ENCODE data around the gene RSAD1.
A peak's percentile ranks its signal among the peaks of the same experiment; 100 is the strongest.

Gene RSAD1

DNA sequence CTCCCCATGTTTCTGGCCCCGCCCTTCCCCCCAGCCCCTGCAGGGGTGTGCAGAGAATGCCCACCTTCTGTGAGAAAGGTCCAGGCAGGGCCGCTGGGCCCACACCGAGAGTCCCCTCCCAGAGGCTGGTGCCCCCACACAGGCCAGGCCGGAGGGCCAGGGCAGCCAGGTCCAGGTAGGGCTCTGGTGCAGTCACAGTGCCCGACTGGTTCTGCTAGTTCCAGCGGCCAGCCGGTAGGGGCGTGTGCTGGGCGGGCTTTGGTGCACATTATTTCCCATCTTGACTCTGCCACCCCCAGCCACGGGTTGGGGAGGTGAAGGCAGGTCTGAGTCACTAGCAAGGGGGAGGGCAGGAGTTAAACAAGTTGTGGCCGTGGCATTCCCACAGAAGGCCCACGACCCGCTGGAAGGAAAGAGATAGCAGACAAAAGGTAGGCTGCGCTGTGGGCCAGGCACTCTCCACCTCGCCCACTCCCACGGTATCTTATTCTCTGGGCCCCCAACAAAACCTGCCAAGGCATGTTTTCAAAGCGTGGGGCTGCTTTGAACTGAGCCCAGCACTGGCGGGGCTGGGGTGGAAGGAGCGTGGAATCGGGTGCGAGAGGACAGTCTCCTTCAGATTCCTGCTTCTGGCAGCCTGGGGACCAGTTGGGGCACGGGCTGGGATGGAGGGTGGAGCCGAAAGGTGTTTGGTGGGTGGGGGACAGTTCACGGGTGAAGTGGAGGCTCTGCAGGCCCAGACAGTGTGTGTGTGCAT, 55.7 kb downstream of the RSAD1 start:
- peak overlapping the region; percentile 93 for H3K27ac ChIP-seq
- POLR2A ChIA-PET (ENCODE audit: low non-redundant PET): no interaction called here
- CTCF ChIA-PET: interaction anchor here (1.0 kb wide), 2 partner anchors 8 to 92 kb away, joined by 3 read pairs; no protein-coding TSS in a partner anchor
- peak; percentile 89 for DNase-seq (ENCODE audit: low spot score)
- TF ChIP-seq, protein P1, sequence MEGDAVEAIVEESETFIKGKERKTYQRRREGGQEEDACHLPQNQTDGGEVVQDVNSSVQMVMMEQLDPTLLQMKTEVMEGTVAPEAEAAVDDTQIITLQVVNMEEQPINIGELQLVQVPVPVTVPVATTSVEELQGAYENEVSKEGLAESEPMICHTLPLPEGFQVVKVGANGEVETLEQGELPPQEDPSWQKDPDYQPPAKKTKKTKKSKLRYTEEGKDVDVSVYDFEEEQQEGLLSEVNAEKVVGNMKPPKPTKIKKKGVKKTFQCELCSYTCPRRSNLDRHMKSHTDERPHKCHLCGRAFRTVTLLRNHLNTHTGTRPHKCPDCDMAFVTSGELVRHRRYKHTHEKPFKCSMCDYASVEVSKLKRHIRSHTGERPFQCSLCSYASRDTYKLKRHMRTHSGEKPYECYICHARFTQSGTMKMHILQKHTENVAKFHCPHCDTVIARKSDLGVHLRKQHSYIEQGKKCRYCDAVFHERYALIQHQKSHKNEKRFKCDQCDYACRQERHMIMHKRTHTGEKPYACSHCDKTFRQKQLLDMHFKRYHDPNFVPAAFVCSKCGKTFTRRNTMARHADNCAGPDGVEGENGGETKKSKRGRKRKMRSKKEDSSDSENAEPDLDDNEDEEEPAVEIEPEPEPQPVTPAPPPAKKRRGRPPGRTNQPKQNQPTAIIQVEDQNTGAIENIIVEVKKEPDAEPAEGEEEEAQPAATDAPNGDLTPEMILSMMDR (conservative IDR thresholded peaks at IDR 0.05; ENCODE audit: low read depth): peak; percentile 75

DNA sequence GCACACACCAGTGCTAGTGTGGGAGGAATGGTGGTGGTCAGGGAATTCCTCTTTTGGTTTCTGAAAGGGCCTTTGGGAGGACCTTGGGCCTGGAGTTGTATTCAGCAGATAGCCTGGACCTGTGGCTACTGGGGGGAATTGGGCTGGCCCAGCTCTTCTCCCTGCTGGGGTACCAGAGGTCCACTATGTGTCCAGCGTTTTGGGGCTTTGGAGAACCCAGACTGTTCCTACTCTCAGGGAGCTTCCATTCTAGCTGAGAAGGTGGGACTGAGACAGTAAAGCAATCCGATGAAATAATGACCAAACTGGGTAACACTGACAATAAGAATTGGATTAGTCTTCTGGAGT, 56.3 kb downstream of the RSAD1 start:
- POLR2A ChIA-PET (ENCODE audit: low non-redundant PET): no interaction called here
- CTCF ChIA-PET: no interaction called here
- DNase-seq (ENCODE audit: low spot score): no peak
- H3K27ac ChIP-seq: peak overlapping the region; percentile 93
- TF ChIP-seq, protein P1 (conservative IDR thresholded peaks at IDR 0.05; ENCODE audit: low read depth): no peak

DNA sequence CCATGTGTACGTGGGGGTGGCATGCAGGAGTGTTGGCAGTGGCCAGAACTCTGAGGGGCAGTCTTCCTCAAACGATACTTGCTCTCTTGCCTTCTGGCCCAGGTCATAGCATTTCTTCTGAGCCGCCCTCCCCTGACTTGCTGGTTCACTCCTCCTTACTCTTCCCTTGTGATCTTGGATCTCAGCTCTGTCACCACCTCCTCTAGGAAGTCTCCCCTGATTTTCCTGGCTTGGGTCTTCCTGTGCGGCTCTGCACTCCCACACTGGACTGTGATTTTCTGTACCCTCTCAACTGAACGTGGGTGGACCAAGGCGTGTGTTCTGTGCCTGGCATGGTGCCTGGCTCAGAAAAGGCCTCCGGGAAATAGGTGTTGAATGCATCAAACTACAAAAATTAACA, 56.7 kb downstream of the RSAD1 start:
- TF ChIP-seq, protein P1 (conservative IDR thresholded peaks at IDR 0.05; ENCODE audit: low read depth): no peak
- POLR2A ChIA-PET (ENCODE audit: low non-redundant PET): interaction anchor here (0.6 kb wide), 1 partner anchor 11 kb away, joined by 3 read pairs; no protein-coding TSS in a partner anchor
- no peak for DNase-seq (ENCODE audit: low spot score)
- H3K27ac ChIP-seq: peak overlapping the region; percentile 93
- CTCF ChIA-PET: interaction anchor here (0.8 kb wide), 1 partner anchor 56 kb away, joined by 3 read pairs; no protein-coding TSS in a partner anchor

Measured in RWPE1 (cell line).